ENCODE measurements around the gene TEX44. TPM values are rescaled to one million over a fixed set of nuclear protein-coding genes. Genes with fewer than 3 reads are reported as not detected.
A peak's percentile ranks its signal among the peaks of the same experiment; 100 is the strongest.

TEX44 gene
- total RNA-seq, 1 experiment from 2014 or later: not detected

DNA sequence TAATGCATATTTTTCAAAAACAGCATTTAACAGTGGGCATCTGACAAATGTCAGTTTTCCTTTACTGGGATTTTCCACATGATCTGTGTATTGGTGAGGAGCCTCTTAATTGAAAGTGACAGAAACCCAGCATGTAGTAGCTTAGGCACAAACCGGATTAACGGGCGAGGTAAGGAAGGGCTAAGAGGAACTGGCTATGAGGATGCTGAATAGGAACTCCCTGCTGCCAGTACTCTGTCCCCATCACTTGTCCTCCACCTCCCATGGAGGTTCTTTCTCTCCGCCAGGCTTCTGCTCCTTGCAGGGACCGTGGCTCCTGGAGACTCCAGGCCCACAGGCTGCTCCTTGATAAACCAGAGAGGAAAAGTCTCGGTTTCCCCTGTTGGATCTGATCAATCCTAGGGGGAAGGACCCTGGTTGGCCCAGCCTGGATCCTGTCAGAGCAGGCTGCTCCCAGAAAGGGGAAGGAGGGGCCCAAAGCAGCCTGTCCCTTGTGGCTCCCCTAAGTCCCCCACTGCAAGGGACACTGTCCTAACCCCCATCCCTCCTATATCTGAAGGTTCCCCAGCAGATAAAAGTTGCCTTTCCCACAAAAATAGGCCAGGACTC, 10.3 kb downstream of the TEX44 start:
- DNase-seq: no peak
- H3K27me3 Mint-ChIP-seq (ENCODE audit: insufficient read depth, unreplicated experiment): no peaks in the 10 kb centered on the region
- H3K27ac Mint-ChIP-seq (ENCODE audit: unreplicated experiment): peak overlapping the region; percentile 96
- BruUV-seq (replicated peaks): no TSS peak
- POLR2A ChIA-PET: no interaction called here
- Histone ChIP-seq H3K27me3 (replicated peaks; ENCODE audit: control insufficient read depth, insufficient read depth, low read length) (no peaks in the 10 kb centered on the region), H3K9me3 (no peaks in the 10 kb centered on the region), H3K36me3 (ENCODE audit: control insufficient read depth, insufficient read depth, low read length) (no peaks in the 10 kb centered on the region), H3K4me1 (peaks cover 11% of the 10 kb centered on the region), H3K4me3 (ENCODE audit: low read depth, low read length) (no peak overlapping the region)
- H3K9me3 Mint-ChIP-seq (ENCODE audit: unreplicated experiment): no peaks in the 10 kb centered on the region
- peaks cover 9% of the 10 kb centered on the region for H3K36me3 Mint-ChIP-seq (ENCODE audit: insufficient read depth, unreplicated experiment)
- CTCF ChIA-PET: no interaction called here
- intact Hi-C loops (cut with micrococcal nuclease; ENCODE audit: unreplicated experiment): no loop called here
- H3K4me1 Mint-ChIP-seq (ENCODE audit: low read depth, unreplicated experiment): peaks cover 8% of the 10 kb centered on the region
- no peak overlapping the region for H3K4me3 Mint-ChIP-seq (ENCODE audit: unreplicated experiment)
- TF ChIP-seq, protein P1, sequence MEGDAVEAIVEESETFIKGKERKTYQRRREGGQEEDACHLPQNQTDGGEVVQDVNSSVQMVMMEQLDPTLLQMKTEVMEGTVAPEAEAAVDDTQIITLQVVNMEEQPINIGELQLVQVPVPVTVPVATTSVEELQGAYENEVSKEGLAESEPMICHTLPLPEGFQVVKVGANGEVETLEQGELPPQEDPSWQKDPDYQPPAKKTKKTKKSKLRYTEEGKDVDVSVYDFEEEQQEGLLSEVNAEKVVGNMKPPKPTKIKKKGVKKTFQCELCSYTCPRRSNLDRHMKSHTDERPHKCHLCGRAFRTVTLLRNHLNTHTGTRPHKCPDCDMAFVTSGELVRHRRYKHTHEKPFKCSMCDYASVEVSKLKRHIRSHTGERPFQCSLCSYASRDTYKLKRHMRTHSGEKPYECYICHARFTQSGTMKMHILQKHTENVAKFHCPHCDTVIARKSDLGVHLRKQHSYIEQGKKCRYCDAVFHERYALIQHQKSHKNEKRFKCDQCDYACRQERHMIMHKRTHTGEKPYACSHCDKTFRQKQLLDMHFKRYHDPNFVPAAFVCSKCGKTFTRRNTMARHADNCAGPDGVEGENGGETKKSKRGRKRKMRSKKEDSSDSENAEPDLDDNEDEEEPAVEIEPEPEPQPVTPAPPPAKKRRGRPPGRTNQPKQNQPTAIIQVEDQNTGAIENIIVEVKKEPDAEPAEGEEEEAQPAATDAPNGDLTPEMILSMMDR (IDR thresholded peaks at IDR 0.05; ENCODE audit: insufficient read depth in 1 of 2, low read depth in 1 of 2, low read length in 1 of 2, severe bottlenecking in 1 of 2, unreplicated experiment in 1 of 2): no peak

DNA sequence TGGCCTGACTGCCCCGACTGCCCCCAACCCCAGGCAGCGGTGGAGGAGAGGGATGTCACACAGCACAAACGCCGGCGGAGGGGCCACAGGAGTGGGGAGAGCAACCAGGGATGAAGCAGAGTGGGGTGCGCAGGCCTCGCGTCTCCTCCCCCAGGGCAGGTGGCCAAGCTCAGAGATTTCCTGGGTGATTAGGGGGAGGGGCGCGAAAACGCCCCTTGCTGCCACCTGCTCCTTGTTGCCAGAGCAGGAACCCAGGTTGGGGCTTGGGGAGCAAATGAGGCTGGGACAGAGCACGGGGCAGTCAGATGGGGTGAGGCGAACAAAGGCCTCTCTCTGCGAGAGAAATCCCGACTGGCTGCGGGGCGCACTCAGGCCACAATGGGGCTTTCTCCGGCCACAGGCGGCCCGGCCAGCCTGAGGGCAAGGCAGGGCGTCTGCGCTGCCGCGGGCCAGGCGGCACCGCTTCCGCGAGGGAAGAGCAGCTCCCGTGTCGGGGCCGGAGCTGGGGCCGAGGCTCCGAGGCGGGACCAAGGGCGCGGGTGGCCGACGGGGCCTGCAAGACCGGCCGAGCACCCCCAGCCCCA, 11.5 kb downstream of the TEX44 start:
- BruUV-seq (replicated peaks): no TSS peak
- peak in 1 of 2 experiments; percentile 51 for DNase-seq
- Histone ChIP-seq H3K4me3 (ENCODE audit: low read depth, low read length) (peak overlapping the region; percentile 44), H3K27me3 (replicated peaks; ENCODE audit: control insufficient read depth, insufficient read depth, low read length) (no peaks in the 10 kb centered on the region), H3K4me1 (peaks cover 11% of the 10 kb centered on the region), H3K9me3 (no peaks in the 10 kb centered on the region), H3K36me3 (ENCODE audit: control insufficient read depth, insufficient read depth, low read length) (no peaks in the 10 kb centered on the region)
- Mint-ChIP-seq H3K4me3 (ENCODE audit: unreplicated experiment) (peak overlapping the region; percentile 63), H3K27me3 (ENCODE audit: insufficient read depth, unreplicated experiment) (no peaks in the 10 kb centered on the region), H3K27ac (ENCODE audit: unreplicated experiment) (peak overlapping the region; percentile 96), H3K36me3 (ENCODE audit: insufficient read depth, unreplicated experiment) (peaks cover 9% of the 10 kb centered on the region), H3K9me3 (ENCODE audit: unreplicated experiment) (no peaks in the 10 kb centered on the region), H3K4me1 (ENCODE audit: low read depth, unreplicated experiment) (peaks cover 8% of the 10 kb centered on the region)
- POLR2A ChIA-PET: interaction anchor here (1.3 kb wide), 1 partner anchor 9 kb away, joined by 5 read pairs; no protein-coding TSS in a partner anchor
- TF ChIP-seq, protein P1 (IDR thresholded peaks at IDR 0.05; ENCODE audit: insufficient read depth in 1 of 2, low read depth in 1 of 2, low read length in 1 of 2, severe bottlenecking in 1 of 2, unreplicated experiment in 1 of 2): no peak
- intact Hi-C loops (cut with micrococcal nuclease; ENCODE audit: unreplicated experiment): loop anchor here (2.0 kb wide), 1 partner anchor 89 kb away; no protein-coding TSS in a partner anchor
- CTCF ChIA-PET: interaction anchor here (0.9 kb wide), 1 partner anchor 13 kb away, joined by 4 read pairs; no protein-coding TSS in a partner anchor

DNA sequence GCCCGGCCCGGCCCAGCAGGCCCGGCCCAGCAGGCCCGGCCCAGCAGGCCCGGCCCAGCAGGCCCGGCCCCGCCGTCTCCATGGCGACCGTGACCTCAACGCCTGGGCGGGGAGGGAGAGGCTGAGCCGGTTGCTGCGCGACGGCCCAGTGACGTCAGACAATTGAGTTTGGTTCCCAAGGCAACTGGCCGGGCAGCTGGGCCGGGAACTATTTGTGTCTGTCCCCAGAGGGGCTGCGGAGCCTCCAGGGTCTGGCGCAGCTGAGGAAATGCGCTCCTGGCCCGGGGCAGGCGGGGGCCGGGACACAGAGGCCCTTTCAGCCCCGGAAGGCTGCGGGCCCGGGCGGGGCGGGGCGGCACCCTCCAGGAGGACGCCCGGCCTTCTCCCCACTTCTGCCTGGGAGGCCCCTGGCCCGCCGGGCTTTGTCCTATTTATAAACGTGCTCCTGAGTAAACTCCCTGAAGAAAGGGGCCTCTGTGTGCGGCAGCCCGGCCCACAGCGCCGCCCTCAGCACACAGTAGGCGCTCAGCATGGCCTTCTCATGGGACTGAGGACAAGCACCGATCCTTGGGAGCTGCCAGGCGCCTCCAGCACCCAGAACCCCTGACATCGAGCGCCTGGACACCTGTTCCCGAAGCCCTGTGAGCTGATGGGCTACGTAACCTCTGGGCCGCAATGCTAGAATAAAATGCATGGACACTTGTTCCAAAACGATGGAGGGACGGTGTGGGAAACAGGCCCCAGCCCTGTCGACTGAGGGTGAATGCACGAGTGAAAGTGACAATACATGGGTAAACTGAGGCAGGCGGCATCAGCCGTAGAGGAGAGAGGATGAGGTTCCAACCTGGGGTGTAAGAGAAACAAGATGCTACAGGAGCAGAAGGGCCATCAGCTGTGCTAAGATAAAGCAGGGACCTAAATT, 12.3 kb downstream of the TEX44 start:
- Mint-ChIP-seq H3K27me3 (ENCODE audit: insufficient read depth, unreplicated experiment) (no peaks in the 10 kb centered on the region), H3K4me1 (ENCODE audit: low read depth, unreplicated experiment) (peaks cover 8% of the 10 kb centered on the region), H3K9me3 (ENCODE audit: unreplicated experiment) (no peaks in the 10 kb centered on the region), H3K36me3 (ENCODE audit: insufficient read depth, unreplicated experiment) (peaks cover 9% of the 10 kb centered on the region), H3K27ac (ENCODE audit: unreplicated experiment) (peak overlapping the region; percentile 96), H3K4me3 (ENCODE audit: unreplicated experiment) (peak overlapping the region; percentile 63)
- Histone ChIP-seq H3K9me3 (no peaks in the 10 kb centered on the region), H3K4me3 (ENCODE audit: low read depth, low read length) (peak overlapping the region; percentile 44), H3K36me3 (ENCODE audit: control insufficient read depth, insufficient read depth, low read length) (no peaks in the 10 kb centered on the region), H3K4me1 (peaks cover 11% of the 10 kb centered on the region), H3K27me3 (replicated peaks; ENCODE audit: control insufficient read depth, insufficient read depth, low read length) (no peaks in the 10 kb centered on the region)
- CTCF ChIA-PET: interaction anchor here (0.9 kb wide), 1 partner anchor 14 kb away, joined by 4 read pairs; no protein-coding TSS in a partner anchor
- POLR2A ChIA-PET: interaction anchor here (1.0 to 1.3 kb wide), 3 partner anchors 9 to 103 kb away, joined by 3 to 5 read pairs (median 3); partner anchors contain the start of gene PTMA
- TF ChIP-seq, protein P1 (IDR thresholded peaks at IDR 0.05; ENCODE audit: insufficient read depth in 1 of 2, low read depth in 1 of 2, low read length in 1 of 2, severe bottlenecking in 1 of 2, unreplicated experiment in 1 of 2): peak in 1 of 2 experiments; percentile 22
- TSS peak; percentile 85 for BruUV-seq (replicated peaks)
- peak; percentile 95 for DNase-seq
- intact Hi-C loops (cut with micrococcal nuclease; ENCODE audit: unreplicated experiment): loop anchor here (2.0 kb wide), 1 partner anchor 90 kb away; no protein-coding TSS in a partner anchor
